ENCODE data around the gene SYT13.

Gene SYT13

GRCh38 chr11:45289369-45289768, 3.2 kb upstream of the SYT13 start:
- H3K36me3 ChIP-seq (ENCODE audit: insufficient read depth, low read length) = no peaks in the 10 kb centered on the region
- H3K4me2 ChIP-seq (ENCODE audit: low read length) = no peak overlapping the region
- H3K9me2 ChIP-seq (ENCODE audit: low read depth, low read length) = no peaks in the 10 kb centered on the region
- no peak overlapping the region for H2AFZ ChIP-seq (ENCODE audit: low read length)
- no peaks in the 10 kb centered on the region for H3F3A ChIP-seq (ENCODE audit: insufficient read depth, low read length)
- no peaks in the 10 kb centered on the region for H3K9me3 ChIP-seq (ENCODE audit: low read length)
- no peaks in the 10 kb centered on the region for H4K20me1 ChIP-seq (ENCODE audit: insufficient read depth, low read length)
- no peak overlapping the region for H3K9ac ChIP-seq (ENCODE audit: low read length)
- H3K79me2 ChIP-seq (ENCODE audit: insufficient read depth, low read length) = no peaks in the 10 kb centered on the region
- H3K27me3 ChIP-seq (ENCODE audit: insufficient read depth, low read length) = no peaks in the 10 kb centered on the region
- TF ChIP-seq CTCF (IDR thresholded peaks at IDR 0.05; ENCODE audit: low read length) = no peak
- TF ChIP-seq EZH2 (IDR thresholded peaks at IDR 0.05; ENCODE audit: borderline replicate concordance, low read length) = no peak
- H3K4me3 ChIP-seq (ENCODE audit: low read depth, low read length, poor library complexity, severe bottlenecking) = no peak overlapping the region
- H3K27ac ChIP-seq (ENCODE audit: low read depth, low read length, poor library complexity, severe bottlenecking) = no peak overlapping the region
- H3K4me1 ChIP-seq (ENCODE audit: insufficient read depth, low read length, severe bottlenecking) = no peaks in the 10 kb centered on the region

- no peak for TF ChIP-seq EZH2 (IDR thresholded peaks at IDR 0.05; ENCODE audit: borderline replicate concordance, low read length)
- TF ChIP-seq CTCF (IDR thresholded peaks at IDR 0.05; ENCODE audit: low read length) = no peak
- Histone ChIP-seq H3K27me3 (ENCODE audit: insufficient read depth, low read length) (no peaks in the 10 kb centered on the region; the same call in 1 of the 2 replicates), H3K79me2 (ENCODE audit: insufficient read depth, low read length) (no peaks in the 10 kb centered on the region), H3K9ac (ENCODE audit: low read length) (no peak overlapping the region), H3K9me3 (ENCODE audit: low read length) (no peaks in the 10 kb centered on the region), H3K4me1 (ENCODE audit: insufficient read depth, low read length, severe bottlenecking) (no peaks in the 10 kb centered on the region), H3K36me3 (ENCODE audit: insufficient read depth, low read length) (no peaks in the 10 kb centered on the region), H3K4me2 (ENCODE audit: low read length) (no peak overlapping the region), H2AFZ (ENCODE audit: low read length) (no peak overlapping the region), H3K4me3 (ENCODE audit: low read depth, low read length, poor library complexity, severe bottlenecking) (no peak overlapping the region), H3K9me2 (ENCODE audit: low read depth, low read length) (no peaks in the 10 kb centered on the region), H3K27ac (ENCODE audit: low read depth, low read length, poor library complexity, severe bottlenecking) (no peak overlapping the region), H4K20me1 (ENCODE audit: insufficient read depth, low read length) (no peaks in the 10 kb centered on the region), H3F3A (ENCODE audit: insufficient read depth, low read length) (no peaks in the 10 kb centered on the region)
Observed at GRCh38 chr11:45288339-45288738, 2.2 kb upstream of the SYT13 start.

- no peaks in the 10 kb centered on the region for H3K9me3 ChIP-seq (ENCODE audit: low read length)
- no peaks in the 10 kb centered on the region for H4K20me1 ChIP-seq (ENCODE audit: insufficient read depth, low read length)
- no peak overlapping the region for H3K4me2 ChIP-seq (ENCODE audit: low read length)
- H3K9ac ChIP-seq (ENCODE audit: low read length) = no peak overlapping the region
- H3K27ac ChIP-seq (ENCODE audit: low read depth, low read length, poor library complexity, severe bottlenecking) = no peak overlapping the region
- H3K36me3 ChIP-seq (ENCODE audit: insufficient read depth, low read length) = no peaks in the 10 kb centered on the region
- no peaks in the 10 kb centered on the region for H3F3A ChIP-seq (ENCODE audit: insufficient read depth, low read length)
- no peaks in the 10 kb centered on the region for H3K9me2 ChIP-seq (ENCODE audit: low read depth, low read length)
- H3K79me2 ChIP-seq (ENCODE audit: insufficient read depth, low read length) = no peaks in the 10 kb centered on the region
- no peak overlapping the region for H3K4me3 ChIP-seq (ENCODE audit: low read depth, low read length, poor library complexity, severe bottlenecking)
- no peaks in the 10 kb centered on the region; the same call in 1 of the 2 replicates for H3K27me3 ChIP-seq (ENCODE audit: insufficient read depth, low read length)
- H2AFZ ChIP-seq (ENCODE audit: low read length) = no peak overlapping the region
- no peaks in the 10 kb centered on the region for H3K4me1 ChIP-seq (ENCODE audit: insufficient read depth, low read length, severe bottlenecking)
- TF ChIP-seq CTCF (IDR thresholded peaks at IDR 0.05; ENCODE audit: low read length) (no peak), EZH2 (IDR thresholded peaks at IDR 0.05; ENCODE audit: borderline replicate concordance, low read length) (no peak)
Observed at GRCh38 chr11:45287316-45287903, 1.3 kb upstream of the SYT13 start.

Measured in OCI-LY1 (cell line).